Measurements from ENCODE around the gene KCNK15.
A peak's percentile ranks its signal among the peaks of the same experiment; 100 is the strongest.

Gene KCNK15

DNA sequence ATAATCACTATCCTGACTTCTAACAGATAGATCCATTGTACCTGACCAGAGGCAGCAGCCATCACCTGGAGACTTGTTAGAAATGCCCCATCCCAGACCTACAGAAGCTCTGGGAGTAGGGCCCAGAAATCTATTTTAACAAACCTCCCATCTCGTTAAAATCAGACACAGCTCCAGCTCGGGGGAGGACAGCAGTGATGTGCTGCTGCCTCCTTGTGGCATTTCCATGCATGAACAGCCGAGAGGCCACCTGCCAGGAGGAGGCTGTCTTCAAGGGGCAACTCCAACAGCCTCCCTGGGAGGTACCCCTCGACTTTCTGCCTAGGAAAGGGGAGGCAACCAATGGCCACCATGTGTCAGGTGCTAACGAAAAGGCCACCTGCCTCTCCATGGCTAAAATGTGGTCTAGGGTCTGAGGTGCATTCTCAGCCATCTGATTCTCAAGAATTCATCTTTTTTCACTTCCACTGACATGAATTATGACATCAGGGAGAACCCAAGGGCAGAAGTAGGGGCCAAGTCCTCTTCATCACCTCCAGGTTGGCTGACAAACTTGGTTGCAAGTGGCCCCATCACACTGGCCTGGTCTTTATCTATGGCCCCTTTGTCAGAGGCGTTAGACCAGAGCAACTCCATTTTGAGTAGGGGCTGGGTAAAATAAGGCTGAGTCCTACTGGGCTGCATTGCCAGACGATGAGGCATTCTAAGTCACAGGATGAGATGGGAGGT is 12.2 kb upstream of the KCNK15 start:
- peak; percentile 31 to 40 for DNase-seq (ENCODE audit: extremely low read depth in 1 of 2, low read depth in 1 of 2)

DNA sequence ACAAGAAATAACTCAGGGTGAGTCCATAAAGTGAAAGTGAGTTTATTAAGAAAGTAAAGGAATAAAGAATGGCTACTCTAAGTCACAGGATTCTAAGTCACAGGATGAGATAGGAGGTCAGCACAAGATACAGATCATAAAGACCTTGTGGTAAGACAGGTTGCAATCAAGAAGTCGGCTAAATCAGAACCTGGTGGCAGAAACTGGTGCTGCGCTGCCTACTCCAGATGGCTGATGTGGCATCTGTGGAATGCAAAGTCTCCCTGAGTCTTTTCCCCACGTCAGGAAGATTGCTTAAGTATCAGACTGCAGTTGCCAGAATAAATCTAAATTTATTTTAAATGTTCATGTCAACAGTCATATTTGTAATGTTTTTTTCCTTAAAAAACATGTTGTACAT is 10.7 kb upstream of the KCNK15 start:
- DNase-seq (ENCODE audit: extremely low read depth in 1 of 2, low read depth in 1 of 2) = no peak

DNA sequence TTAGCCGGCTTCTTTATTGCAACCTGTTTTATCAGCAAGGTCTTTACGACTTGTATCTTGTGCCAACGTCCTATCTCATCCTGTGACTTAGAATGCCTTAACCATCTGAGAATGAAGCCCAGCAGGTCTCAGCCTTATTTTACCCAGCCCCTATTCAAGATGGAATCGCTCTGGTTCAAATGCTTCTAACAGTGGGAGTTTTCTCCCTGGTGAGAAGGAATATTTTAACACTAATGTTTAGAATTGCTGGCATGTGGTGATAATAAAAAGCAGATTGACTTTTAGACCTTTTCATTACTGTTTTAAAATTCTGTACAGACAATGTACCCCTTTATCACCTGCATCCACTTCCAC is 9.9 kb upstream of the KCNK15 start:
- no peak for DNase-seq (ENCODE audit: extremely low read depth in 1 of 2, low read depth in 1 of 2)

DNA sequence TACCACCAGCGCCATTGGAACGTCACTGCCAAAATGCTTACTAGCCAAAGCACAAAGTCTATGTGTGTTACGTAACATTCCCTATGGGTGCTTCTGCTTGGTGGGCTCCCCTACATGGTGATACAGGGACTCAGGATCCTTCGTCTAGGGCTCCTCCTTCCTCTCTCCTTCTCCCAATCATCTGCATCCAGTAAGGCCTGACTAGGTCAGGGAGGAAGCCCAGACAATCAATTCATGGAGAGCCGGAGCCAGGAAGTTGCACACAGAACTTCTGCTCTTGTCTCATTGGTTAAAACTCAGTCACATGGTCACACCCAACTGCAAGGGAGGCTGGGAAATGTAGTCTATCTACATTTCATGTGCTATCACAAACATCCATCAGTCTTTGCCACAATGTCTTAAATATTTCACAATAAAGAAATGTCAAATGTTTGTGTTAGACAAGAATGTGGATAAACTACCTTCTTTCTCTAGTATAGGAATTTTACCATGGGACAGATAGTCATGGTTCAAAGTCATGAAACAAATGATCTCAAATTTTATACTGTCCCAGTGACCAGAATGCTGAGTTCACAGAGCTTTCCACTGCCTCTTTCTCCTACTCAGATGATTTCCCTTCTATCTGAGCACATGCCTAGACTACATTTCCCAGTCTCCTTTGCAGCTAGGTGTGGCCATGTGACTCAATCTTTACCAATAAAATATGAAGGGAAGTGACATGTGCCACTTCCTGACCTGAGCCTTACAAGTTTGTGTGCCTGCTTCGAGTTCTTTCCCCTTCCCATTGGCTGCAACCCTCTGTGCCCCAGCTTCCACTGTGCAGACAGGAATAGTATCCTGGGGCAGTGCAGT is 9.3 kb upstream of the KCNK15 start:
- DNase-seq (ENCODE audit: extremely low read depth in 1 of 2, low read depth in 1 of 2) = no peak

DNA sequence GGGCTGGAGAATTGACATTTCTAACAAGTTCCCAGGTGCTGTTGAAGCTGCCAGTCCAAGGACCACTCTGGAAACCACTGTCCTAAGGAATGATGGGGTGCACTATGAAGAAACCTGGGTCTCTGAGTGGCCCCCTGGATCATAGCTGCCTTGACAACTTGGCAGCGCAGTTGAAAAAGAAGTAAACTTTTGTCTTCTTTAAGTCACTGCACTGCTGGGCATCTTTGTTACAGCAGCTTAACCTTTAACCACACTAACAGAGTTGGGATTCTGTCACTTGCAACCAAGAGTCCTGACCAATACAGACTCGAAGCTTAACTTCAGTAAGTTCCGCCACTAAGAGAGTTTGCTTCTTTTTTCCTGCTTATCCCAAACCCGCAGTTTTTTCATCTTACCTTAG is 8.5 kb upstream of the KCNK15 start:
- no peak for DNase-seq (ENCODE audit: extremely low read depth in 1 of 2, low read depth in 1 of 2)

DNA sequence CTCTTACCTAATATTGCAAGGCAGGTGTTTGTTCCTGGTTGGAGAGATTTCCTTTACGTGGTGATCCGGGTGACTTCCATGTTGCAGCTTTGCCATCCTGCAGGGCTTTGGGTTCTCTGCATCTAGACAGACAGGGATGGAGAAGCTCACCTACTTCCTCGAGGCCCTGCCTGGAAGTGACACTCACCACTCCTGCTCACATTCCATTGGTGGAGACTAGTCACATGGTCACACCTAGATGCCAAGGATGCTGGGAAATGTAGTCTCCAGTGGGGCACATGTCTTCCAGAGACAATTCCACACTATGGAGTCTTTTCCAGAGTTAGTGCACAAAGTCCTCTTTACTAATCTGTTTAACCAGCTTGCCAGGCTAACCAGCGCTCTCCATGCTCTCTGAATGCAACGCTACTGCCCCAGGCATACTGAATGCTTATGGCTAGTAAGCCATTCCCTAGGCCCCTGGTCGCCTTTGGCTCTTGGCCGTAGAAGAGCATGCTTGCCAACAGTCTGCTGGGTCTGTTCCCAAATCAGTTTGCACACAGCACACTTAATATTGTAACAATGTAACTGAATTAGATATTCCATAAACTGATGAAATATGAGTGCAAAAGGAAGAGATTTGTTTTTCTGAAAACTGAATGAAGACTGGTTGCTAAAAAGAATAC is 6.7 kb upstream of the KCNK15 start:
- DNase-seq (ENCODE audit: extremely low read depth in 1 of 2, low read depth in 1 of 2) = peak in 1 of 2 donors; percentile 35

DNA sequence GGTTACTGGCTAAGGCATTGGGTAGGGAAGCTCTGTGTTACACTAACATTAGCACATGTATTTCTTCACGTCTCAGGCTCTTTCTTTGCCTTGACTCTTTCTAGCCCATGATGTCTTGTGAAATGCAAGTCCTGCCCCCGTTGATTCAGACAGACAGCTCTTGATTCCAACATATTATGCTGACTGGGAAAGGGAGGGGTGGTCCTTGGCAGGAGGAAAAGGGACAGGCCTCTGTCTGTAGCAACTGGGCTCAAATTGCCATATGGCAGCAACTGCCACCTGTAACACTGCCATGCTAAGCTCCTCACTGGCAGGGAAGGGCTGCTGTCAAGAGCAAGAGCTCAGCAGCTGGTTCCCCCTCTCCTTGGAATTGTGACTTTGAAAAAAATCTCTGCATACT is 5.7 kb upstream of the KCNK15 start:
- no peak for DNase-seq (ENCODE audit: extremely low read depth in 1 of 2, low read depth in 1 of 2)

DNA sequence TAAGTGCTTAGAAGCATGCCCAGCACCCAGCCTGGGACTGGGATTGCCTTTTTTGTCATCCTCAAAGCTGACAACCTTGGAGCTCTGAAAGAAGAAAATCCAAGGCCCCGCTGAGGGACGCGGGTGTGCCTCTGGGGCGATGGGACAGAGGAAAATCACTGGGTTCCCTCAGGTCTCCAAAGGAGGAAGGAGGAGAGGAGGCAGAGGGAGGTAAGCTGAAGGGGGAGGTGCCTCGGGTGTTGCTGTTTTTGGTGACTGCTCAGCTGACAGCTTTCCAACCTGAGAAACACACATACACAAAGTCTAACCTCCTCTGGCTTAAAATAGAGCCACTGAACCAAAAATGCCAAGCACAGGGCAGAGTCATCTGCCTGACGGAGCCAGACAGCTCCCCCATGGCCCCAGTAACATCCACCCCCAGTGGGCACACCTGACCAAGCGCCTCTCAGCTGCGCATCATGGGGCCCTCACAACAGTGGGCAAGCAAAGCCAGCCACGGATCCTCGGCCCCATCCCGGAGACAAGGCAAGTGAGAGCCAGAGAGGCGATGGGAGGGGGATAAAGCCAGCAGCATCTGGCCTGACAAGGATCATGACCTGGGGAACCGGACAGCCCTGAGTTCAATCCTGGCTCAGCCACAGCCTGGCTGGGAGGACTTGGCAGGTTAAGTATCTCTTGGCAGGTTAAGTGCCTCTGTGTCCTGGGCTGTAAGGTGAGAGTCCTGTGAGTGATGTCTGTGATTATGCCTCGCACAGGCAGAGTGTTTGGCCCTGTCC is 3.2 kb upstream of the KCNK15 start:
- DNase-seq (ENCODE audit: extremely low read depth in 1 of 2, low read depth in 1 of 2) = no peak

DNA sequence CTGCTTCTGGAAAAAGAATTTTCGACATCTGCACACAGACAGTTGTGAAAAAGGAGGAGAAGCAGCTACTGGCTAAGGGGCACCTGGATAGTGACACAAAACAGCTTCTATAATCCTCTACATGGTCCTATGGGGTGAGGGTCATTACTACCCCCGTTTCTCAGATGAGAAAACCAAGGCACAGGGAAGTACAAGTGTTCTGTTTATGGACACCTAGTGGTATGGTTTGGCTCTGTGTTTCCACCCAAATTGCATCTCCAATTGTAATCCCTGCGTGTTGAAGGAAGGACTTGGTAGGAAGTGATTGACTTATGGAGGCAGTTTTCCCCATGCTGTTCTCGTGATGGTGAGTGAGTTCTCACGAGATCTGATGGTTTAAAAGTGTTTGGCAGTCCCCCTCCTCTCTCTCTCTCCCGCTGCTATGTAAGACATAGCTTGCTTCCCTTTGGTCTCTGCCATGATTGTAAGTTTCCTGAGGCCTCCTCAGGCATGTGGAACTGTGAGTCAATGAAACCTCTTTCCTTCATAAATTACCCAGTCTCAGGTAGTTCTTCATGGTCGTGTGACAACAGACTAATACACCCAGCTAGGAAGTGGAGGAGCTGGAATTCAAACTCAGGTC is 2.5 kb upstream of the KCNK15 start:
- DNase-seq (ENCODE audit: extremely low read depth in 1 of 2, low read depth in 1 of 2) = no peak

DNA sequence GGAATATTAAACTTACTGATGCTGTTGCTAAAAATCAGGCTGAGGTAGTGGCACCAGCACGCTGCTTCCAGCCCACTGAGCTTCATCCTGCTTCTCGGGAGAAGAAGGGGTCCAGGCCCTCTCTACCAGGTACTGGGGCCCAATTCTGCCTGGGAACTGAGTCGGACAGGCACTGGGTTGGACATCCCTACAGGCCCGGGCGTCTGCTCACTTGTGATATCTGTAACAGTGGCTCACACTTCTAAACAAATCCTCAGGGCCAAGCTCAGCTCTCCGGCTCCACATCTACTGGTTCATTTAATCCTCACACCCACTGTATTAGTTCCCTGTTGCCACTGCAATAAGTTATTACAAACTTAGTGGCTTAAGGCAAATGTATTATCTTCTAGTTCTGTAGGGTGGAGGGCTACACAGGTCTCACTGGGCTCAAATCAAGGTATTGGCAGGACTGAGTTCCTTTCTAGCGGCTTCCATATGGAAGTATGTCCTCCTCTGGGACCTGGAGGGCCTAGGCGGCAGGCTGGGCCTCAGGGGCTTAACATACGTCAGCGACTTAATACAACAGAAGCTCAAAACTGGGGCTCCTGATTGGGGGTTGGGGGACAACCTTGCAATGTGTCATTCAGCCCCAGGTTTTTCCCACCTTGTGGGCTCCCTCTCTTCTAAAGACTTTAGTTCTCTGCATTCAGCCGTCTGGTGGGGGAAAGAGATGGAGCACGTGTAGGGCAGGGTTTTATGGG is 1.6 kb upstream of the KCNK15 start:
- no peak for DNase-seq (ENCODE audit: extremely low read depth in 1 of 2, low read depth in 1 of 2)

DNA sequence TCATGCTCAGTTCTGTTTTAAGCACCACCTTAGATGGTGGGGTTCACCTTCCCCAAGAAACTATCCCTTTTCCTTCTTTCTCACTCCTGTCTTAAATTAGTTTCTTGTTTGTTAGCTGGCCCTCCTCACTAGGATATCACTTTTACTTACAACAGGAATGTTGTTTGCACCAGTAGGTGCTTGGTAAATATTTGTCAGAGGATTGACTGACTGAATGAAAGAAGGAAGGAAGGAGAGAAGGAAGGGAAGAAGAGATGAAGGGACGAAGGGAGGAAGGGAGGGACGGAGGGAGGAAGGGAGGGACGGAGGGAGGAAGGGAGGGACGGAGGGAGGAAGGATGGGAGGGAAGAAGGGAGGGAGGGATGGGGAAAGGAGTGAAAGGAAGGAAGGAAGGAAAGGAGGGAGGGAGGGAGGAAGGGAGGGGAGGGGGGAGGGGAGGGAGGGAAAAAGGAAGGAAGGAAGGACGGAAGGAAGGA is 505 bp upstream of the KCNK15 start:
- no peak for DNase-seq (ENCODE audit: extremely low read depth in 1 of 2, low read depth in 1 of 2)

DNA sequence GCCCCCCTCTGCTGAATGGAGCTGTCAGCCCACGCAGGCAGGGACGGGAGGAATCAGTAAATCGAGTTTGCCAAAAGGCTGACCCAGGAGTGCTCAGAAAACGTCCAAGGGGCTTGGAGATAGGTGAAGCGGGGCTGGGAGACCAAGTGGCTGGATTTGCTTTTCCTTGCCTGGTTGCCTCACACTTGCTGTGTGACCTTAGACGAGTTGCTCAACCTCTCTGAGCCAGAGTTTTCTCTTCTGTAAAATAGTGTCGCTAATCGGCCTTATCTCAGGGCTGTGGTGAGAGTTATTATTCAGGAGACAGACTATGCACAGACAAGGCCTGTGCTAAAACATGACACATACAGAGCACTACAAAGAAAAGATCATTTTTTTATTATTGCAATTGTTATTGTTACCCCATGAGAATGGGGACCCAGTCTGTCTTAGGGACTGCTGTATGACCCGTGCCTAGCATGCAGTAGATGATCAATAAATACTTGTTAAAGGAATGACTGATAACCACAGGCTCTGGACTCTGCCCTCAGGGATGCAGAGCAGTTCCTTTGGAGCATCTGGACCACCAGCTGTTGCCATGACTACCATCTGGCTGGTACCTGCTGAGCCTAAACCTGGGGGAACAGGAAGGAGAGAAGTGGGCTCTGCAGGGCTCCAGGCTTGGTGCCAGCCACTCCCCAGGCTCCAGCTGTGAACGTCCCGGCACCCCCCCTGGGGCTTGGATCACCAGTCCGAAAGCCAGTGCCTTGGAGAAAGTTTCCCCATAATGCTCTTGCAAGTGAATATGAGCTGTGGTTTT is 901 bp downstream of the KCNK15 start:
- DNase-seq (ENCODE audit: extremely low read depth in 1 of 2, low read depth in 1 of 2) = no peak

DNA sequence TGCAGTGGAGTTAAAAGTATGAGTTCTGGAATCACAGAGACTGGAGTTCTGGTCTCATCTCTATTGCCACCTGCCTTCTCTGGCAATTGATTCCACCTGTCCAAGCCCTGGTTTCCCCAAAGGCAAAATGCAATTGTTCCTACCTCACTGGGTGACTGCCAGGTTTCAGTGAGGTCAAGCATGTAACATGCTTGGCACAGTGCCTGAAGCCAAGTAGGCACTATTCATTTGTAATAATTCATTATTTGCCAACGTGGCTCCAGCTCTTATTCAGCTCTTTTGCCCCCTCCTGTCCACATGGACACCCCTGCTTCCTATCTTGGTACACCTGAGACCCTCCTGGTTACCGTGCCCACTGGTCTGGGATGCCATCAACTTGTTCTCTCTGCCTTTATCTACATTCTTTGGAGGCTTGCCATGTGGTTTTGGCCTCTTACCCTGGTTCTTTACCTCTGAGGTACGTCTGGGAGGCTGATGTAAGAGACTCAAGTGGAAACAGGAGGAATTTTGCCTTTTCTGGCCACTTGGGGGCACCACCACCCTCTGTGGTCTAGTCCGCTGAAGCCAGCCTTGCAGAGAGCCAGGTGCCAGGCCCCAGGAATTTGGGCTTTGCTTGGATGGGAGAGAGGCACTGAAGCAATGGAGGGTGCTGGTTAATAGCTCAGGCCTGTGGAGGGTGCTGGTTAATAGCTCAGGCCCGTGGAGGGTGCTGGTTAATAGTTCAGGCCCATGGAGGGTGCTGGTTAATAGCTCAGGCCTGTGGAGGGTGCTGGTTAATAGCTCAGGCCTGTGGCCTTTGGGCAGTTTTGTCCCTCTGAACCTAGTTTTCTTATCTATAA is 1.7 kb downstream of the KCNK15 start:
- DNase-seq (ENCODE audit: extremely low read depth in 1 of 2, low read depth in 1 of 2) = peak; percentile 30 to 52

DNA sequence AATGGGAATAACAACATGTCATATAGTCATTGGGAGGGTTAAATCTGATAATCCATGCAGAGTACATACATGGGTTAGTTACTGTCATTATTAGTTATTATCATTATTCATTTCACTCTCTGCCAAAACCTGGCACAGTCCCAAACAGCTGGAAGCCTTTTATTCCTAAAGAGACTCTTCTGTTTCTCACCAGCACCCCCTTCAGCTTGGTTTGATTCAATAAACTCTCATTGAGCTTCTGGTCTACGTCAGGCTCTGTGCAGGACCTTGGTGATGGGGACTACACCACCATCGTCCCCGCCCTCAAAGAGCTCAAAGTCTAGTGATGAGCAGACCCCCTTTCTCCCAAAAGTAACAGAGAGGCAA is 2.3 kb downstream of the KCNK15 start:
- no peak for DNase-seq (ENCODE audit: extremely low read depth in 1 of 2, low read depth in 1 of 2)

DNA sequence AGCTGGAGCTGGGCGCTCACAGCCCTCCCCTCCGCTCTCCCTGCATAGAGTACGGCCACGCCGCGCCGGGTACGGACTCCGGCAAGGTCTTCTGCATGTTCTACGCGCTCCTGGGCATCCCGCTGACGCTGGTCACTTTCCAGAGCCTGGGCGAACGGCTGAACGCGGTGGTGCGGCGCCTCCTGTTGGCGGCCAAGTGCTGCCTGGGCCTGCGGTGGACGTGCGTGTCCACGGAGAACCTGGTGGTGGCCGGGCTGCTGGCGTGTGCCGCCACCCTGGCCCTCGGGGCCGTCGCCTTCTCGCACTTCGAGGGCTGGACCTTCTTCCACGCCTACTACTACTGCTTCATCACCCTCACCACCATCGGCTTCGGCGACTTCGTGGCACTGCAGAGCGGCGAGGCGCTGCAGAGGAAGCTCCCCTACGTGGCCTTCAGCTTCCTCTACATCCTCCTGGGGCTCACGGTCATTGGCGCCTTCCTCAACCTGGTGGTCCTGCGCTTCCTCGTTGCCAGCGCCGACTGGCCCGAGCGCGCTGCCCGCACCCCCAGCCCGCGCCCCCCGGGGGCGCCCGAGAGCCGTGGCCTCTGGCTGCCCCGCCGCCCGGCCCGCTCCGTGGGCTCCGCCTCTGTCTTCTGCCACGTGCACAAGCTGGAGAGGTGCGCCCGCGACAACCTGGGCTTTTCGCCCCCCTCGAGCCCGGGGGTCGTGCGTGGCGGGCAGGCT is 4.6 kb downstream of the KCNK15 start:
- DNase-seq (ENCODE audit: extremely low read depth in 1 of 2, low read depth in 1 of 2) = no peak

DNA sequence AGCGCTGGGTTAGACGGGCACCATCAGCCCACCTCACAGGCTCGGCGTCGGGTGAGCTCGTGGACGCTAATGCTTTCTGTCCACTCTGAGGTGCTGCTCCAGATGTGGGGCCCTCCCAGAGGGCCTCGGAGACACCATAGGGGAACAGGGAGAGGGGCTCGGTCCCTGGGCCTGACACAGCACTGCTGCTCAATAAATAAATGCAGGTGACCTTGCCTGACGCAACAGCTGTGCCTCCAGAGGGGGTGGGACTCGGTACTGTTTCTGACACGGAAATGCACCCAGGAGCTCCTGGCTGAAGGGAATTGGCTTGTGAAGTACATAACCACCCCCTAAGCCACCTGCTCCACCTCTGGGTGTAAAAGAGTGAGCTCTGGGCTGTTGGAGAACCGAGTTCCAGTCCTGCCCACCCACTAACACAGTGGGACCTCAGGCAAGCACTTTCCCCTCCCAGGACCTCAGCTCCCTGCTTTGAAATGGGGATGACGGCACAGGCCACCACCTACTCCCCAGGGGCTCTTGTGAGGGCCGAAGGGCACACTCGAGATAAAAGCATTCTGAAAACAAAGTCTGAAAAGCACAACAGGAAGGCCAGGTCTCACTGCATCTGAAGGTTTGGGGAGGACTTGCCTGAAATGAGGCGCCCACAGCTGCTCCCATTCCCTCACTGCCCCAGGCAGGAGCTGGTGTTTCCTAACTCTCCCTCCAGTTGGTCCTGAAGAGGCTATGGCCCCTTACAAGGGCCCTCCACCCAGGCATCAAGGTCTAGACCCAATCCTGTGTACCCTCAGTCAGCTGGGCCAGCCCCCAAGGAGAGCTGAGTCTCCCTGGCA is 6.7 kb downstream of the KCNK15 start:
- DNase-seq (ENCODE audit: extremely low read depth in 1 of 2, low read depth in 1 of 2) = no peak

DNA sequence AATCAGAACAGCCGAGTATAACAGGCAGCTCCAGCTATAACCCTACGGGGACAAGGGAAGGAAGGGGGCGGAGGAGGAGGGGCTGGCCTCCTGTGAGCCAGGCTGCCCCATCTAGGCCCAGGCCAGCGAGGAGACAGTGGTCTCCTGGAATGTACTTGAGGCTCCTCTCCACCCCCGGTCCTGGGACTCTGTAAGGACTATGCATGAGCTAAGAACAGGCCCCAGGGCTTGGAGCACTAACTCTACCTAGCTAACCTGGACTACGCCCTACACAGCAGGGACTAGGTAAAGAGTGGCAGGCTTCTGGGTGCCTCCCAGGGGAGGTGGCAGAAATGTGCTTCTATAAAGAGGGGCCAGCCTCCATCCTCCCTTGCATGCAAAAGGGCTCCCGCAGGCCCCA is 8.9 kb downstream of the KCNK15 start:
- no peak for DNase-seq (ENCODE audit: extremely low read depth in 1 of 2, low read depth in 1 of 2)

Measured in stimulated activated CD8-positive, alpha-beta memory T cell treated with anti-CD3 and anti-CD28 coated beads, Interleukin-7, amount 100 ng/mL, for 48 hours (primary cell).